ENCODE results near the gene C11orf16.

C11orf16 gene

GRCh38 chr11:8934742-8935488, 2.2 kb upstream of the C11orf16 start:
- peak; percentile 70 for DNase-seq (ENCODE audit: low read depth)
- H3K27me3 ChIP-seq (replicated peaks; ENCODE audit: control insufficient read depth, insufficient read depth, low read length), result no peaks in the 10 kb centered on the region
- peak overlapping the region; percentile 19 for H3K9ac ChIP-seq (ENCODE audit: low read length)
- peaks cover 7% of the 10 kb centered on the region for H3K4me1 ChIP-seq (ENCODE audit: control insufficient read depth, insufficient read depth, low read length)
- no peaks in the 10 kb centered on the region for H3K36me3 ChIP-seq (ENCODE audit: control insufficient read depth, insufficient read depth, low read length, severe bottlenecking)
- peak overlapping the region; percentile 67 for H3K4me3 ChIP-seq (ENCODE audit: low read length)
- H3K9me3 ChIP-seq (ENCODE audit: control insufficient read depth, low read length), result no peaks in the 10 kb centered on the region

- H3K27me3 ChIP-seq (replicated peaks; ENCODE audit: control insufficient read depth, insufficient read depth, low read length), result no peaks in the 10 kb centered on the region
- no peaks in the 10 kb centered on the region for H3K9me3 ChIP-seq (ENCODE audit: control insufficient read depth, low read length)
- H3K9ac ChIP-seq (ENCODE audit: low read length), result no peak overlapping the region
- H3K4me3 ChIP-seq (ENCODE audit: low read length), result no peak overlapping the region
- peaks cover 7% of the 10 kb centered on the region for H3K4me1 ChIP-seq (ENCODE audit: control insufficient read depth, insufficient read depth, low read length)
- H3K36me3 ChIP-seq (ENCODE audit: control insufficient read depth, insufficient read depth, low read length, severe bottlenecking), result no peaks in the 10 kb centered on the region
- no peak for DNase-seq (ENCODE audit: low read depth)
Observed at GRCh38 chr11:8933931-8934330, 1.2 kb upstream of the C11orf16 start.

DNA sequence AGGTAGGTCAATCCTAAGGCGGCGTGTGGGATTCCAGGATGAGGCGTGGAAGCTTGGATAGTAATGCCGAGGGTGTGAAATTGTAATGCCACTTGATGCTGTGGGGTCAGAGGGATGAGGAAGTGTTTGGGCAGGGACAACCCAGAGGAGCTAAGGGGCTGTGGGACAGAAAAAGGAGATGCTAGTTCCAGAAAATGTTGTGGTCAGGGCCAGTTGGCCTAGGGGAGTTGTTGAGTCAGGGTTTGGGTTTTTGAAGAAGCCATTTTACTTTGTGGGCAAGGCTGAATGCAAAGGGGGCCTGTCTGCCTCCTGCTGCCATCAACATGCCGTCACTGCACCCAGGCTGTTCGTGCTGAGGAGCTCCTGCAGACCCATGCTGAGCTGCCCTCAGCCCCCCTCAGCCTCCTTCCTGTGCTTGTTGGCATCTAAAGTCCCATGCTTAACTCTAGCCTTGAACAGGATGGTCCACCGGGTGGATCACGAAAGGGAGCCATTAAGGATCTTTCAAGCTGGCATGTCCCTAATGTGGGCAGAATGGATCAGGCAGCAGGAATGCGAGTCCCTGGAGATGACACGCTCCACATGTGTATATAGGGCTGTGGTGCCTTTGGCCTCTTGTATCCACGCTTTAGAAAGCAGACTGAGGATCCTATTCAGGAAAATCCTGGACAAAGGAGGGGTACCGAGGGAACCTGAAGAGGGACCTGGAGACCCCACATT, 2.1 kb downstream of the C11orf16 start:
- H3K4me1 ChIP-seq (ENCODE audit: control insufficient read depth, insufficient read depth, low read length), result peaks cover 7% of the 10 kb centered on the region
- no peak for DNase-seq (ENCODE audit: low read depth)
- H3K9me3 ChIP-seq (ENCODE audit: control insufficient read depth, low read length), result no peaks in the 10 kb centered on the region
- no peak overlapping the region for H3K9ac ChIP-seq (ENCODE audit: low read length)
- no peaks in the 10 kb centered on the region for H3K36me3 ChIP-seq (ENCODE audit: control insufficient read depth, insufficient read depth, low read length, severe bottlenecking)
- H3K27me3 ChIP-seq (replicated peaks; ENCODE audit: control insufficient read depth, insufficient read depth, low read length), result no peaks in the 10 kb centered on the region
- no peak overlapping the region for H3K4me3 ChIP-seq (ENCODE audit: low read length)

- Histone ChIP-seq H3K4me1 (ENCODE audit: control insufficient read depth, insufficient read depth, low read length) (peaks cover 6% of the 10 kb centered on the region), H3K9ac (ENCODE audit: low read length) (no peak overlapping the region), H3K36me3 (ENCODE audit: control insufficient read depth, insufficient read depth, low read length, severe bottlenecking) (no peaks in the 10 kb centered on the region), H3K4me3 (ENCODE audit: low read length) (no peak overlapping the region), H3K27me3 (replicated peaks; ENCODE audit: control insufficient read depth, insufficient read depth, low read length) (no peaks in the 10 kb centered on the region), H3K9me3 (ENCODE audit: control insufficient read depth, low read length) (no peaks in the 10 kb centered on the region)
- DNase-seq (ENCODE audit: low read depth), result no peak
Observed at GRCh38 chr11:8928981-8929615, 3.6 kb downstream of the C11orf16 start.

DNA sequence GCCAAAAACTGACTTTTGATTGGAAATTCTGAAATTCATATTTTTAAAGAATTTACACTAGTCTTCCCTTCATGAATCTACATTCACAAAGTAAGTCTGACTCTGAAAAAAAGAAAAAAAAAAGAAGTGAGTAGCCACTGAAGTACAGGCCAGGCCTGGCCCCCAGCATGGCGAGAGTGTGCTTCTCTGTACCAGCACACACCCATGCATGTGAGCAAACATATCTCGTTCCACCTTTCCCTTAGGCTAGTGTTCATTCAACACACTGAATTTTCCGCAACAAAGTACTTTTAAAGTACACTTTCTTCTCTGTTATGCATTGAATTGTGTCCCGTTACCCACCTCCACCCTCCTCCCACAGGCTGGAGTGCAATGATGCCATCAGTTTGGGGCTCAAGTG, 4.5 kb downstream of the C11orf16 start:
- Histone ChIP-seq H3K36me3 (ENCODE audit: control insufficient read depth, insufficient read depth, low read length, severe bottlenecking) (no peaks in the 10 kb centered on the region), H3K9me3 (ENCODE audit: control insufficient read depth, low read length) (no peaks in the 10 kb centered on the region), H3K4me1 (ENCODE audit: control insufficient read depth, insufficient read depth, low read length) (peaks cover 7% of the 10 kb centered on the region), H3K4me3 (ENCODE audit: low read length) (no peak overlapping the region), H3K9ac (ENCODE audit: low read length) (no peak overlapping the region), H3K27me3 (replicated peaks; ENCODE audit: control insufficient read depth, insufficient read depth, low read length) (no peaks in the 10 kb centered on the region)
- no peak for DNase-seq (ENCODE audit: low read depth)

GRCh38 chr11:8927233-8927632, 5.5 kb downstream of the C11orf16 start:
- no peak overlapping the region for H3K4me3 ChIP-seq (ENCODE audit: low read length)
- no peak for DNase-seq (ENCODE audit: low read depth)
- H3K9ac ChIP-seq (ENCODE audit: low read length), result no peak overlapping the region
- no peaks in the 10 kb centered on the region for H3K9me3 ChIP-seq (ENCODE audit: control insufficient read depth, low read length)
- peaks cover 7% of the 10 kb centered on the region for H3K4me1 ChIP-seq (ENCODE audit: control insufficient read depth, insufficient read depth, low read length)
- H3K36me3 ChIP-seq (ENCODE audit: control insufficient read depth, insufficient read depth, low read length, severe bottlenecking), result peaks cover 4% of the 10 kb centered on the region
- no peaks in the 10 kb centered on the region for H3K27me3 ChIP-seq (replicated peaks; ENCODE audit: control insufficient read depth, insufficient read depth, low read length)

- Histone ChIP-seq H3K9ac (ENCODE audit: low read length) (no peak overlapping the region), H3K4me1 (ENCODE audit: control insufficient read depth, insufficient read depth, low read length) (peaks cover 7% of the 10 kb centered on the region), H3K9me3 (ENCODE audit: control insufficient read depth, low read length) (no peaks in the 10 kb centered on the region), H3K4me3 (ENCODE audit: low read length) (no peak overlapping the region), H3K27me3 (replicated peaks; ENCODE audit: control insufficient read depth, insufficient read depth, low read length) (no peaks in the 10 kb centered on the region), H3K36me3 (ENCODE audit: control insufficient read depth, insufficient read depth, low read length, severe bottlenecking) (peaks cover 14% of the 10 kb centered on the region)
- DNase-seq (ENCODE audit: low read depth), result no peak
Observed at GRCh38 chr11:8926236-8926635, 6.5 kb downstream of the C11orf16 start.

DNA sequence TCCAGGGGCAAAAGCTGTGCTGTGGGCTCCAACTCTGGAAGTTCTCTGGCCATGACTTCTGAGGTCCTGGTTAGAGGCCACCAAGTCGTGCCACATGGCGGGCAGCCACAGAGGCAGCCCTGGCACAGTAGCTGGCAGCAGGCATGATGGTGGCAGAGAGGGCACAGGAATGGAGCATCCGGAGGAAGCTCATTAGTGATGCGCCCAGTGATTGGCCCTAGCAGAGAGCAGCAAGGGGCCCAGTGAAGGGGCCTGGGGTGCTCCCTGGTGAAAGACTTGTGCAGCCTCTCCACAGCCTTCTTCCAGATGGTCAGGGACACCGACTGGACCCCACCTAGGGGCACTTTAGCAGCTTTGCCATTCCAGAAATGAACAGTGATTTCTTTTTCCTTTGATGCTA, 7.0 kb downstream of the C11orf16 start:
- no peak for DNase-seq (ENCODE audit: low read depth)
- peaks cover 7% of the 10 kb centered on the region for H3K4me1 ChIP-seq (ENCODE audit: control insufficient read depth, insufficient read depth, low read length)
- no peaks in the 10 kb centered on the region for H3K9me3 ChIP-seq (ENCODE audit: control insufficient read depth, low read length)
- no peaks in the 10 kb centered on the region for H3K27me3 ChIP-seq (replicated peaks; ENCODE audit: control insufficient read depth, insufficient read depth, low read length)
- H3K36me3 ChIP-seq (ENCODE audit: control insufficient read depth, insufficient read depth, low read length, severe bottlenecking), result peaks cover 19% of the 10 kb centered on the region
- no peak overlapping the region for H3K9ac ChIP-seq (ENCODE audit: low read length)
- H3K4me3 ChIP-seq (ENCODE audit: low read length), result no peak overlapping the region

DNA sequence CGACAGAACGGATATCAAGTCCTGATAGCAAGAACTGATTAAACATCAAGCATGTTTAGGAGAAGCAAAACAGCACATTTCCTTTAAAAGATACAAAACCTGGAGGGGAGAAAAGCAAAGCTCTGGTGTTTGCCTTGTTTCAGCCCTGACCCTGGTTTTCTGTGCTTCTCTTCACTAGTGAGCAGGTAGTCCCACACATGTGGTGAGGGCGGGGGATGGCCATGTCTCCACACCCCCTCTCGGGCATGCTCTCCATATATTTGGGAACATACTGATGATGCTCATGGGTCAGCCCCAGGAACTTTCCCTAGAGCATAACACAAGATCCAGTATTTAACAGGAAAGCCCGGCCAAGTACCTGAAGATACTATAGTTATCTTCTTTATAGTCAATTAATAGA, 10.1 kb downstream of the C11orf16 start:
- peaks cover 10% of the 10 kb centered on the region for H3K4me1 ChIP-seq (ENCODE audit: control insufficient read depth, insufficient read depth, low read length)
- H3K9ac ChIP-seq (ENCODE audit: low read length), result no peak overlapping the region
- H3K27me3 ChIP-seq (replicated peaks; ENCODE audit: control insufficient read depth, insufficient read depth, low read length), result no peaks in the 10 kb centered on the region
- H3K36me3 ChIP-seq (ENCODE audit: control insufficient read depth, insufficient read depth, low read length, severe bottlenecking), result peaks cover 47% of the 10 kb centered on the region
- H3K9me3 ChIP-seq (ENCODE audit: control insufficient read depth, low read length), result no peaks in the 10 kb centered on the region
- DNase-seq (ENCODE audit: low read depth), result no peak
- H3K4me3 ChIP-seq (ENCODE audit: low read length), result no peak overlapping the region

DNA sequence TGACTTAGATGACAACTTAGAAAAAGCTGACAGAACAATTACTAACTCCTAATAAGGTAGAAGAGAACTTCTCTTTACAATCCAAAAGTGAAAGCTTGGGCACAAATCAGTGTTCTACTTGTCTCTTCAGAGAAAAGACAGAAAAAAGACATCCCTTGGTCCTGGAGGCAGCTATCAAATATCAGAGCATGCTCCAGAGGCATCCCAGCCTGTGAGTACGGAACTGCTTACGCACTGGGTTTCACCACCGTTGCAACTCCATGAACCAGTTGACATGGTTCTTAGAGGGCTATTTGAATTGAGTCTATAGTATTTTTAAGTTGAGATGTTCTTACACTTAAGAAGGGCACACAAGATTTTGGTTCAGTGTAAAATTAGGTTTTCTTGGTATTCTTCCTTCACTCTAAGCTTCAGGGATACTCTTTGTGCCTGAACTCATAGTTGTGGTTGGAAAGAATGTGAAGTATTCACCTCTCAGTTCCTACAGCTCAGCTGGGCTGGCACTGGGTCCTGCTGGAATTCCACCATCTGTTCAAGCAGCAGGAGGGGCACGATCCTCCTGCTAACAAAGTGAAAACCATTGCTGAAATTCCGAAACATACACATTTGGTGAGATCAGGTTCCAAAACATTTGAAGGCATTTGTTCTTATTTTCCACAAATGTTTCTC, 15.5 kb downstream of the C11orf16 start:
- Histone ChIP-seq H3K9me3 (ENCODE audit: control insufficient read depth, low read length) (no peaks in the 10 kb centered on the region), H3K27me3 (replicated peaks; ENCODE audit: control insufficient read depth, insufficient read depth, low read length) (no peaks in the 10 kb centered on the region), H3K36me3 (ENCODE audit: control insufficient read depth, insufficient read depth, low read length, severe bottlenecking) (peaks cover 60% of the 10 kb centered on the region), H3K9ac (ENCODE audit: low read length) (peak overlapping the region; percentile 75), H3K4me3 (ENCODE audit: low read length) (peak overlapping the region; percentile 62), H3K4me1 (ENCODE audit: control insufficient read depth, insufficient read depth, low read length) (peaks cover 31% of the 10 kb centered on the region)
- DNase-seq (ENCODE audit: low read depth), result peak; percentile 93

GRCh38 chr11:8914661-8915018, 18.1 kb downstream of the C11orf16 start:
- Histone ChIP-seq H3K36me3 (ENCODE audit: control insufficient read depth, insufficient read depth, low read length, severe bottlenecking) (peaks cover 35% of the 10 kb centered on the region), H3K9me3 (ENCODE audit: control insufficient read depth, low read length) (no peaks in the 10 kb centered on the region), H3K4me1 (ENCODE audit: control insufficient read depth, insufficient read depth, low read length) (peaks cover 38% of the 10 kb centered on the region), H3K9ac (ENCODE audit: low read length) (no peak overlapping the region), H3K27me3 (replicated peaks; ENCODE audit: control insufficient read depth, insufficient read depth, low read length) (no peaks in the 10 kb centered on the region), H3K4me3 (ENCODE audit: low read length) (no peak overlapping the region)
- no peak for DNase-seq (ENCODE audit: low read depth)

Data from adipocyte (in vitro differentiated cells).